Measurements from ENCODE around the gene TEX36.

The TEX36 gene

DNA sequence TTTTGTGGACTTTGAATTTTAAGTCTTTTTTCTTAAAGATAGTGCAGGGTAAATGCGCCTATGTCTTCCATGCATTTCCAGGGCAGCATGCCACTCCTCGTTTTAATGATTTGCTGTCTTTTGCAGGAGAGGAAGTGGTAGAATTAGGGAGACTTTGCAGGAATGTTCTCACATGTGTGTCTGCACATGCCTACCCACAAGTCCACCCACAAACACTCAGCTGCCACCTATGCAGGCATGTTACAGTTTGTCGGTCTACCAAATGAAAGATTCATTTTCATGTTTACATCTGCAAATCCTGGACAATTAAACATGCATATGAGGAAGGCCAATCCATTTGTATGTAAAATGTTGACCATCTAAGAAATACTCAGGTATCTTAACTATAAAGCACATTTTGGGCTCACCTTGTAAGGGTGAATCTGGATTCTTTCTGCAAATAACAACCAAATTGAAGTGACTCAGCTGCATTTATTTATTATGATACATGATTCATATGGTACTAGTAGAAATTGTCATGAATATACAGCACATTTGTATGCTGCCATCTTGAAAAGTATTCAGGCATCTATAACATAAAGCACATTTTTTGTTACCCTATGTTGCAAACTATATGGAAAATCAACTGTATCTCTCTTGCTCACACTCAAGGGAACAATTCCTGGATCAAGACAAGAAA is 4.7 kb upstream of the TEX36 start:
- H3K4me3 ChIP-seq (replicated peaks; ENCODE audit: low read depth, low read length) = no peak overlapping the region
- peaks cover 2% of the 10 kb centered on the region; the same call in 1 of the 2 replicates for H3K27me3 ChIP-seq (replicated peaks; ENCODE audit: control insufficient read depth, insufficient read depth, low read length)
- H3K36me3 ChIP-seq (ENCODE audit: control insufficient read depth, insufficient read depth, low read length) = no peaks in the 10 kb centered on the region
- DNase-seq (ENCODE audit: extremely low read depth, insufficient read length) = no peak
- TF ChIP-seq, protein P1, sequence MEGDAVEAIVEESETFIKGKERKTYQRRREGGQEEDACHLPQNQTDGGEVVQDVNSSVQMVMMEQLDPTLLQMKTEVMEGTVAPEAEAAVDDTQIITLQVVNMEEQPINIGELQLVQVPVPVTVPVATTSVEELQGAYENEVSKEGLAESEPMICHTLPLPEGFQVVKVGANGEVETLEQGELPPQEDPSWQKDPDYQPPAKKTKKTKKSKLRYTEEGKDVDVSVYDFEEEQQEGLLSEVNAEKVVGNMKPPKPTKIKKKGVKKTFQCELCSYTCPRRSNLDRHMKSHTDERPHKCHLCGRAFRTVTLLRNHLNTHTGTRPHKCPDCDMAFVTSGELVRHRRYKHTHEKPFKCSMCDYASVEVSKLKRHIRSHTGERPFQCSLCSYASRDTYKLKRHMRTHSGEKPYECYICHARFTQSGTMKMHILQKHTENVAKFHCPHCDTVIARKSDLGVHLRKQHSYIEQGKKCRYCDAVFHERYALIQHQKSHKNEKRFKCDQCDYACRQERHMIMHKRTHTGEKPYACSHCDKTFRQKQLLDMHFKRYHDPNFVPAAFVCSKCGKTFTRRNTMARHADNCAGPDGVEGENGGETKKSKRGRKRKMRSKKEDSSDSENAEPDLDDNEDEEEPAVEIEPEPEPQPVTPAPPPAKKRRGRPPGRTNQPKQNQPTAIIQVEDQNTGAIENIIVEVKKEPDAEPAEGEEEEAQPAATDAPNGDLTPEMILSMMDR (IDR thresholded peaks at IDR 0.05; ENCODE audit: insufficient read depth, low read length, poor library complexity, severe bottlenecking) = no peak

DNA sequence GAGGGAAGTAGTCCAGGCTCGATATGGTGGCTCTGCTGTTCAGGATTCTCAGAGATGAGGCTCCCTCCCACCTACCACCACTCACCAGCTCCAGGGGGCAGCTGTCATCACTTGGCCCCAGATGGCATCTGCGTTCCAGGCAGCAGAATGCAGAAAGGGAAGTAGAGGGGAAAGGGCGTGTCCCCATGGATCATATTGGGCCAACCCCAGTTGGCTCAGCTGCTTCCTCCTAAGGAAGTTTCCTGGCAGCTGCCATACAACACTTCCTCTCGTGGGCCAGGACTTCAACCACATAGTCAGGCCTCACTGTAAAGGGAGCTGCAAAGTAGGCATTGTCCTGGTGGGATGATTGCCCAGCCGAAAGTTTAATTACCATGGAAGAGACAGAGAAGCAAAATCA is 1.6 kb upstream of the TEX36 start:
- Histone ChIP-seq H3K27me3 (replicated peaks; ENCODE audit: control insufficient read depth, insufficient read depth, low read length) (peaks cover 2% of the 10 kb centered on the region; the same call in 1 of the 2 replicates), H3K4me3 (replicated peaks; ENCODE audit: low read depth, low read length) (no peak overlapping the region), H3K36me3 (ENCODE audit: control insufficient read depth, insufficient read depth, low read length) (no peaks in the 10 kb centered on the region)
- TF ChIP-seq, protein P1 (IDR thresholded peaks at IDR 0.05; ENCODE audit: insufficient read depth, low read length, poor library complexity, severe bottlenecking) = no peak
- no peak for DNase-seq (ENCODE audit: extremely low read depth, insufficient read length)

DNA sequence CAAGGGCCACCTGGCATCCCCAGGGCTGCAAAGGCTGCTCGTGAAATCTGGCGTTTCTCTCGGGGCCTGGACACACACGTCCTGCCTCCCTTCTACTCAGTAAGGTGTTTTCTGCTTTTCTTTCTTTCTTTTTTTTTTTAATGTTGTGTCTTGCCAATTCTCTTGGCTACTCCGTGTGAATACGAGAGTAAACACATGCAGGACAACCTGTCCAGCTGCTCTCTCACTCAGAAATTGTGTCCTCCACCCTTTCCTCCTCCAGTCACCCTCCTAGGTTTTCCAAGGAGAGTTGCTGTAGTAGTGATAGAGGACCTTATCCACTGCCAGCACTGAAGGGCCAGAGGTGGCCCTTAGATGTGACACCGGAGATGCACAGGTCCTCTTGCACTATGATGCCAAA is 858 bp upstream of the TEX36 start:
- peaks cover 2% of the 10 kb centered on the region; the same call in 1 of the 2 replicates for H3K27me3 ChIP-seq (replicated peaks; ENCODE audit: control insufficient read depth, insufficient read depth, low read length)
- no peak for DNase-seq (ENCODE audit: extremely low read depth, insufficient read length)
- H3K4me3 ChIP-seq (replicated peaks; ENCODE audit: low read depth, low read length) = no peak overlapping the region
- no peaks in the 10 kb centered on the region for H3K36me3 ChIP-seq (ENCODE audit: control insufficient read depth, insufficient read depth, low read length)
- TF ChIP-seq, protein P1 (IDR thresholded peaks at IDR 0.05; ENCODE audit: insufficient read depth, low read length, poor library complexity, severe bottlenecking) = no peak

DNA sequence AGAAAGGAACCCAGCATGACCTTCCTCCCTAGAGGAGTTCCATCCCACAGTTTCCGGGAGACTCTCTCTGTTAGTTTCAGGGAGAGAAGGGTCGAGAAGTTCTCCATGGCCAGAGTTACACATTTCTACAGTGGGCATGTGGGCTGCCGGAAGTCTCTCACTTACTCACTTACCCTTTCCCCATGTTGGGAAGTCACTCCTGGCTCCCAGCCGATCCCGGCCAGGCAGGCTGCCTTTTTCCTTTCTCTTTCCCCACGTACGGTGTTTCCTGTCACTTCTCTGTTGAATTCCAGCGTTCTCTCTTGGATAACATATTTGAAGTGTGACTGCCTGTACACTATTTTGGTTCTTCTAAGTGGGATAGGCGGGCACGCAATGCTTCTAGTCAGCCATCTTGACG is 3.5 kb downstream of the TEX36 start:
- Histone ChIP-seq H3K36me3 (ENCODE audit: control insufficient read depth, insufficient read depth, low read length) (no peaks in the 10 kb centered on the region), H3K27me3 (replicated peaks; ENCODE audit: control insufficient read depth, insufficient read depth, low read length) (peaks cover 2% of the 10 kb centered on the region; the same call in 1 of the 2 replicates), H3K4me3 (replicated peaks; ENCODE audit: low read depth, low read length) (no peak overlapping the region)
- TF ChIP-seq, protein P1 (IDR thresholded peaks at IDR 0.05; ENCODE audit: insufficient read depth, low read length, poor library complexity, severe bottlenecking) = no peak
- no peak for DNase-seq (ENCODE audit: extremely low read depth, insufficient read length)

DNA sequence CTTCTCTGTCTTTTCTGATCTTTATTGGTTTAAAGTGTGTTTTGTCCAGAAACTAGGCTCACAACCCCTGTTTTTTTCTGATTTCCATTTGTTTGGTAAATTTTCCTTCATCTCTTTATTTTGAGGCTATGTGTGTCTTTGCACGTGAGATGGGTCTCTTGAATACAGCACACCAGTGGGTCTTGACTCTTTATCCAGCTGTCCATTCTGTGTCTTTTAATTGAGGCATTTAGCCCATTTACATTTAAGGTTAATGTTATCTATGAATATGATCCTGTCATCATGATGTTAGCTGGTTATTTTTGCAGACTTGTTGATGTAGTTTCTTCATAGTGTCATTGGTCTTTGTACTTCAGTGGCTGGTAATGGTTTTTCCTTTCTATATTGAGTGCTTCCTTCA is 10.1 kb downstream of the TEX36 start:
- Histone ChIP-seq H3K36me3 (ENCODE audit: control insufficient read depth, insufficient read depth, low read length) (no peaks in the 10 kb centered on the region), H3K4me3 (replicated peaks; ENCODE audit: low read depth, low read length) (no peak overlapping the region), H3K27me3 (replicated peaks; ENCODE audit: control insufficient read depth, insufficient read depth, low read length) (no peaks in the 10 kb centered on the region)
- DNase-seq (ENCODE audit: extremely low read depth, insufficient read length) = no peak
- TF ChIP-seq, protein P1 (IDR thresholded peaks at IDR 0.05; ENCODE audit: insufficient read depth, low read length, poor library complexity, severe bottlenecking) = no peak

DNA sequence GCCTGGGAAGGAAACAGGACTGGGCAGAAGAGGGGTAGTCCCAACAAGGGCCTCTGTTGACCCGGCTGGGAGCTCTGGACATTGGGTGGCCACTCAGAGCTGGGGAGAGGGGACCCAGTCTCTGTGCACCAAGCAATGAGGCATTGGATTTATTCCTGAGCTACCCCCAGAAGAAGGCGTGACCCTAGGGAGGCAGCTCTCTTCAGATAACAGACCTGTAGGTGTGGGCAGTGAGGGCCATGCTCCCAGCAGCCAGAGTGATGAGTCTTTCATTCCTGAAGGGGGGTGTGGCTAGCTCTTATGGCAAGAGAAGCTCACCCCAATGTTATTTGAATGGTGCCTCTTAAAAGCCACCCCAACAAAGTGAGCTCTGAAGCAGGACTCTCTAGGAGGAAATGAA is 20.4 kb downstream of the TEX36 start:
- DNase-seq (ENCODE audit: extremely low read depth, insufficient read length) = no peak
- no peaks in the 10 kb centered on the region for H3K27me3 ChIP-seq (replicated peaks; ENCODE audit: control insufficient read depth, insufficient read depth, low read length)
- TF ChIP-seq, protein P1 (IDR thresholded peaks at IDR 0.05; ENCODE audit: insufficient read depth, low read length, poor library complexity, severe bottlenecking) = no peak
- no peaks in the 10 kb centered on the region for H3K36me3 ChIP-seq (ENCODE audit: control insufficient read depth, insufficient read depth, low read length)
- no peak overlapping the region for H3K4me3 ChIP-seq (replicated peaks; ENCODE audit: low read depth, low read length)
